ENCODE data around the gene CHAC2. TPM values are rescaled to one million over a fixed set of nuclear protein-coding genes. Genes with fewer than 3 reads are reported as not detected.
"Not testable (repeated sequence)": the region's sequence is repeated elsewhere in the genome, so short reads cannot be mapped to it uniquely, and the experiment has no call there.

Gene CHAC2
- total RNA-seq, 1 donor from 2014 or later = 3.8 TPM

DNA sequence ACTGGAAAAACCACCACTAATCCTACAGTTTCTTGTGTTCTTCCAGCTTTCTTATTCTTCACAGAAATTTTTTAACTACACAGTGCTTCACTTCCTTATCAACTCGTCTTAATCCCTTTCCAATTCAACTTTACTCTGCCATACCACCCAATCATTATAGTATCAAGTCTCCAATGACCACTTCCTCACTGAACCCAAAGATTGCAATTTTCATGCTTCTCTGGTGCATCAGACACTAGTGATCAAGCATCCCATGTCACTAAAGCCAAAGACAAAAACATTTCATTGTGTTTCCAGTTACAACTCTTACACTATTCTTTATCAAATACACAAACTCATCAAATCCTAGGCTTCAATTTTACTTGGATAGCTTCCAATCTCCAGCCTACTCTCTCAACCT lies 9.5 kb downstream of the CHAC2 start:
- no peak for DNase-seq (ENCODE audit: extremely low read depth, low read depth, low spot score)

DNA sequence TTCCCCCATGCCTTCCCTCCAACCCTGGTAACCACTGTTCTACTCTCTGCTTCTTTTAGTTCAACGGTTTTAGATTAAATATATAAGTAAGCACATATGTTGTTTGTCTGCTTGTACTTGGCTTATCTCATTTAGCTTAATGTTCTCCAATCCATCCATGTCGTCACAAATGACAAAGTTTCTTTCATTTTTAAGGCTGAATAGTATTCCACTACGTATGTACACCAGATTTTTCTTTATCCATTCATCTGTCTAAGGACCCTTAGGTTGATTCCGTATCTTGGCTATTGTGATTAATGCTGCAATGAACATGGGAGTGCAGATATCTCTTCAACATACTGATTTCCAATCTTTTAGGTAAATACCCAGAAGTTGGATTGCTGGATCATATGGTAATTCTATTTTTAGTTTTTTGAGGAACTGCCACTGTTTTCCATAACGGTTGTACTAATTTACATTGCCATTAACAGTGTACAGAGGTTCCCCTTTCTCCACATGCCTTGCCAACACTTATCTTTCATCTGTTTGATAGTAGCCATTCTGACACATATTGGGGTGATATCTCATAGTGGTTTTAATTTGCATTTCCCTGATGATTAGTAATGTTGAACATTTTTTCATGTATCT lies 11.0 kb downstream of the CHAC2 start:
- no peak for DNase-seq (ENCODE audit: extremely low read depth, low read depth, low spot score)

DNA sequence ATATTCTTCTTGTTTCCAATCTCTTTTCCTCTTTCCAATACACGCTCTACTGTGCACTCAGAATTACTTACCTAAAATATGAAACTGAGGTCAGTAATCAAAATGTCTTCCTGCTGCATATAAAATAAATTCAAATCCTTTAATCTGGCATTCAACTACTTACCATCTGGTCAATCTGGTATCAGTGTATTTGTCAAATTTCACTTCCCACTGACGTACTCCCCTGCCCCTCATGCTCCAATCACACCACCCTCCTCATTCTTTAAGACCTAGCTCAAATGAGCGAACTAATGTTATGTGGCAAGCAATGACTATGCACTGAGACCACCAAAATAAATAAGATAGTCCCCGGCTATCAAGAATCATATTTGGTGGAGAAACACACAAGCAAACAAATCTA lies 12.5 kb downstream of the CHAC2 start:
- no peak for DNase-seq (ENCODE audit: extremely low read depth, low read depth, low spot score)

DNA sequence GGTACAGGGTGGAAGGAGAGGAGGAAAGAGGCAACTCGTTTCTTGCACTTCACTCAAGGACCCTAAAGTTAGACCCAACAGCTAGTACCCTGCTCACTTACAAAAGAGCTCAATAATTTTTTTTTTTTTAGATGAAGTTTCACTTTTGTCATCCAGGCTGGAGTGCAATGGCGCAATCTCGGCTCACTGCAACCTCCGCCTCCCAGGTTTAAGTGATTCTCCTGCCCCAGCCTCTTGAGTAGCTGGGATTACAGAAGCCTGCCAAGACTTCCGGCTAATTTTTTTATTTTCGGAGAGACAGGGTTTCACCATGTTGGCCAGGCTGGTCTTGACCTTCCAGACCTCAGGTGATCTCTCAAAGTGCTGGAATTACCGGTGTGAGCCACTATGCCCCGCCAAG lies 15.1 kb downstream of the CHAC2 start:
- DNase-seq (ENCODE audit: extremely low read depth, low read depth, low spot score) = no peak

DNA sequence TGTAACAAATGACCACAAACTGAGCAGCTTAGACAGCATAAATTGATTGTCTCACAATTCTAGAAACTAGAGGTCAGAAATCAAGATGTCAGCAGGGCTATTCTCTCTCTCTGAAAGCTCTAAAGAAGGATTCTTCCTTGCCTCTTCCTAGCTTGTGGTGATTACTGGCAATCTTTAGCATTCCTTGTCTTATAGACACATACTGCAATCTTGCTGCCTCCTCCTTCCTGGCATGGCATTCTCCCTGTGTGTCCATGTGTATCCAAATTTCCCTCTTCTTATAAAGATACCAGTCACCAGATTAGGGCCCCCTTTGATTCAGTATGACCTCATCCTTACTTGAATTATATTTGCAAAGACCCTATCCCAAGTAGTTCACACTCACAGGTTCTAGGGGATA lies 16.8 kb downstream of the CHAC2 start:
- DNase-seq (ENCODE audit: extremely low read depth, low read depth, low spot score) = no peak

DNA sequence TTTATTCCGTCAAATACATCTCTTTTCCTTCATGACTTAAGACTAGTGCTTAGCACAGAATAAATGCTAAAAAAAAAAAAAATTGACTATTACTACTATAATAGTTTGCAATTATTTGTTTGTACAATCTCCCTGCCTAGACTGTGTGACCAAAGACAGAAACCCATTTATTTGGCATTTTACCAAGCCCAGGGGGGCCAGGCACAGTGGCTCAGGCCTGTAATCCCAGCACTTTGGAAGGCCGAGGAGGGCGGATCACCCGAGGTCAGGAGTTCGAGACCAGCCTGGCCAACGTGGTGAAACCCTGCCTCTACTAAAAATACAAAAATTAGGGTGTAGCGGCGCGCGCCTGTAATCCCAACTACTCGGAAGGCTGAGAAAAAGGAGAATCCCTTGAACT lies 17.8 kb downstream of the CHAC2 start:
- DNase-seq (ENCODE audit: extremely low read depth, low read depth, low spot score) = no peak

DNA sequence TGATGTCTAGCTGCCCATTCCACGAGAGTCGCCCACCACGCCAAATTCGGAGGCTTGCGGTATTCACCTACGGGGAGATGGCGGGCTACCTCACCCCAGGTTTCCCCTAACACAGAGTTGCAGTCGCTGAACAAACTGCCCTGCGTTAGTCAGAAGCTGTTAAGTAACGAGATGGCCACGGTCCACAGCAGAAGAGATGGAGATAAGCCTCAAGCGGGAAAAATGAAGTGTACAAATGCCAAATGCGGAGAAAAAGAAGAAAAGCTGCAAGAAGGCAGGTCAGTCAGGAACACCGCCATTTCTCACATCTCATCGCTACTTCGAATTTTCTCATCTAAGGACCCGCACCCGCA lies 18.7 kb downstream of the CHAC2 start:
- DNase-seq (ENCODE audit: extremely low read depth, low read depth, low spot score) = no peak

DNA sequence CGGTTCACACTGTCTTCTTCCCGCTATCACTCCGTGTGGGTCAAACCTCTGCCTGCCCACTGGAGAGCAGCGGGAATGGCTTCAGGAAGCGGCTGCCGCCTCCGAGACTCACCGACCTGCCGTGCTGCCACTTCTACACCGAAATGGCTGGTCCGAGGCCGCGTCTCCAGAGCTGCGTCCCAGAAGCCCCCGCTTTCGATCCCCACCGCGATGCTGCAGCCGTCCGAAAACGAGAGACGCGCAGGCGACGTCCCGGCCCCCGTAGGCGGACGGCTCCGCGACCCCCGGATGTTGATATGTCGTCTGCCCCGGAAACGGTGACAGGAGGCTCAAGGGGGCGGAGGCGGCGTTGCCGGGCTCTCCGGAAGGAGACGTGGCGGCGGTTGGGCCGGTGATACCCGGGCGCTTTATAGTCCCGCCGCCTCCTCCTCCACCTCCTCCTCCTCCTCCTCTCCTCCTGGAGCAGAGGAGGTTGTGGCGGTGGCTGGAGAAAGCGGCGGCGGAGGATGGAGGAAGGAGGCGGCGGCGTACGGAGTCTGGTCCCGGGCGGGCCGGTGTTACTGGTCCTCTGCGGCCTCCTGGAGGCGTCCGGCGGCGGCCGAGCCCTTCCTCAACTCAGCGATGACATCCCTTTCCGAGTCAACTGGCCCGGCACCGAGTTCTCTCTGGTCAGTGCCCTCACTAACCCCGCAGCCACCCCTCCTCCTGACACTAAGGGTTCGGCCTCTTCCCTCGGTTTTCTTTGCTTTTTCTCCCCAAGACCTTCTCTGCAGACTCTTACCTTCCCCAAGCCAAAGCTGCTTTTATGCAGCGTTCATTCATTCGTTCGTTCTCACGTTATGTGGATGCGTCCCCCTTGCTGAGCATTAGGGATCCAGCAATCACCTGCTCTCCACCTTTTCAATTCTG lies 19.4 kb downstream of the CHAC2 start, which contains the start of the genes ASB3 and ERLEC1:
Gene ASB3 (minus strand): TSS at position 249 of the 909 bp plus-strand sequence. CDS start 21,381 bp downstream, outside the sequence.
Gene ERLEC1 (plus strand): TSS at position 340 of the 909 bp plus-strand sequence. CDS start 167 bp downstream, at position 507.
- no peak for DNase-seq (ENCODE audit: extremely low read depth, low read depth, low spot score)

DNA sequence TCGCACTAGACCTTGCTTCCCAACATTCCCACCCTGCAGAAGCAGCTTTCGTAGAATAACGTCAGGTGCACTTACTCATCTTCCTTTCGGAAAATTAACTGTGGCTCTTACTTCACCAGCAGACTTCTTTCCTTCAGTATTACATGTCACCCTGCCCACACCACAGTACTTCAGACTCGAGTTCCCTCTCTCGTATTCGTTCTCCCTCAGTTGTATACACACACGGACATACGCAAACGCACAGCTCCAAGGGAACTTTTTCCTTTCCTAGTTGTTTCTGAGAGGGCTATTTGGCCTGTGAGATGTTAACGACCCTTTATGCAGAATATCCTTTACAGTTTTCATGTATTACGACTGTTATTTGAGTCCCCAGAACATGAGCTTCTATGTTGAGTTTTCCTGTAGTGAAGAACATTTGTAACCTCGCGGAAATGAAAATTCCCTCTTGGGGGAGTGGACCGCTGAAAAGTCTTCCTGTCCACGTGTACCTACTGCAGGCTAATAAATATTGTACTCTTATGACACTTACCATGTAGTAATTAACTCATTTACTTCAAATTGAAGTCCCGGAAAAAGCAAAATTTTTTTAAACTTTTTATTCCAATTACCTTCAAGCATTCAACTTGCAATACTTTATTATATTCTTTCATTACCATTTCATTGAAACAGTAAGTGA lies 20.1 kb downstream of the CHAC2 start:
- no peak for DNase-seq (ENCODE audit: extremely low read depth, low read depth, low spot score)

DNA sequence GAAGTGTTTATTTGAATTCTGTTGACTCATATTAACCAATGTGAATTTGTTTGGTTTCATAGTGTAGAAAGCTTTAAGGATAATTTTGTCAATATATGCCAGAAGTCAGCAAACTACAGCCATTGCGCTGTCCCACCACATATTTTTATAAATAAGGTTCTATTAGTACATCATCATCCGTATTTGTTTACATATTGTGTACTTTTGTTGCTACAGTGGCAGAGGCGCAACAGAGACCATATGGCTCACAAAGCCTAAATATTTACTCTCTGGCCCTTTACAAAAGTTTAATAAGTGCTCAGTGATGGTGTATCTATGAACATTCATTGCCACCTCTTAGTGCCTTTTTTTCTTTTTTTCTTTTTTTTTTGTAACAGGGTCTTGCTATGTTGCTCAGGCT lies 25.7 kb downstream of the CHAC2 start:
- no peak for DNase-seq (ENCODE audit: extremely low read depth, low read depth, low spot score)

DNA sequence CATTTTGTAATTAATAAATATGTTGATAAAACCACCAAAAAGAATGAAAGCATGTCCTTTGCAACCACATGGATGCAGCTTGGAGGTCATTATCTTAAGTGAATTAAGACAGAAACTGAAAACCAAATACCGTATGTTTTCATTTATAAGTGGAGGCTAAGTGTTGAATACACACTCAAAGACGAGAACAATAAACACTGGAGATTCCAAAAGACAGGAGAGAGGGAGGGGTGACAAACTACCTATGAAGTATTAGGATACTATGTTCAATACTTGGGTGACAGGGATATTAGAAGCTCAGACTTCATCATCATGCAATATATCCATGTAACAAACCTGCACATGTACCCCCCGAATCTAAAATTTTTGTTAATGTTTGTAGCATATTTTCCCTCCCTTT lies 26.2 kb downstream of the CHAC2 start:
- no peak for DNase-seq (ENCODE audit: extremely low read depth, low read depth, low spot score)

DNA sequence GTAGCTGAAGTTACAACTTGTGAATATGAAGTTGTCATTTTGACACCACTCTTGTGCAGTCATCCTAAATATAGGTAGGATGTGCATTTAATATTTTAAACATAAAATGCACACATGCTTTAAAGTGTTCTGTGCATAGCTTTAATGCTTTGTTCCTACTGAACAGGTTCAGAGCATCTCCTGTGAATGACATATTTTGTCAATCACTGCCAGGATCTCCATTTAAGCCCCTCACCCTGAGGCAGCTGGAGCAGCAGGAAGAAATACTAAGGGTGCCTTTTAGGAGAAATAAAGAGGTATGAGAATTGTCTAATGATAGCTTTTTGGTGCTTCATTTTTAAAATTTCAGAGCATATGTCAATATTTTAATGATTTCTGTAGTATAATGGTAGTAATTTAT lies 33.9 kb downstream of the CHAC2 start:
- no peak for DNase-seq (ENCODE audit: extremely low read depth, low read depth, low spot score)

DNA sequence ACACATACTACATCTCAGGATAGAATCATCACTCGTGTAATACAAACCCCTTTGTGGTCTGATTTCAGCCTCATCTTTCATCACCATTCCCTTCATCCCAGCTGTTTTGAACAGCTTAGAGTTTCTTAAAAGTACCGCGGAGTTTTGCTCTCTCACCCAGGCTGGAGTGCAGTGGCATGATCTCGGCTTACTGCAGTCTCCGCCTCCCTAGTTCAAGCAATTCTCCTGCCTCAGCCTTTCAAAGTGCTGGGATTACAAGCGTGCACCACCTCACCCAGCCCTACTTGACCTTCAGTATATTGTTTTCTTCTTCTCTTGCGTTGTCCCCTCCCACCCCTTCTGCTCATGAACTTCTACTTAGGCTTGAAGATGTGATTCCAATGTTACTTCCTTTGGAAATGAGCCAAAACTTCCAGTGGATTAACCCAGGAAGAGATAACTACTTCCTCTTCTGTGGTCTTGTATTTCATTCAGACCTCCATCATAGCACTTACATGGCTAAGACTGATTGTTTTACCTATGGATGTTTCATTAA lies 35.1 kb downstream of the CHAC2 start:
- no peak for DNase-seq (ENCODE audit: extremely low read depth, low read depth, low spot score)

DNA sequence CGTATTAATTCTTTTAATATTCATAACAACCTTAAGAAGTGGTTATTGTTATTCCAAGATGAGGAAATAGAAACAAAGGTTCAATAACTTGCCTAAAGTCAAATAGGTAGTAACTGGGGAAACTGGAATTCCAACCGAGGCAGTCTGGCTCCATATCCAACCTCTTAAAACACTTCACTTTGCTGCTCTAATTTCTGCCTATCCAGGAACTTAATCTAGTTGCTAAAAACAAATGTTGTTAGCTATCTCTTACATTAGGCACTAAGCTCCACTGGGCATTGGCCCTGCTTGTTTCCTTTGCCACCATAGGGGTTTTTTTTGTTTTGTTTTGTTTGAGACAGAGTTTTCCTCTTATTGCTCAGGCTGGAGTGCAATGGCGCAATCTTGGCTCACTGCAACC lies 44.0 kb downstream of the CHAC2 start:
- no peak for DNase-seq (ENCODE audit: extremely low read depth, low read depth, low spot score)

DNA sequence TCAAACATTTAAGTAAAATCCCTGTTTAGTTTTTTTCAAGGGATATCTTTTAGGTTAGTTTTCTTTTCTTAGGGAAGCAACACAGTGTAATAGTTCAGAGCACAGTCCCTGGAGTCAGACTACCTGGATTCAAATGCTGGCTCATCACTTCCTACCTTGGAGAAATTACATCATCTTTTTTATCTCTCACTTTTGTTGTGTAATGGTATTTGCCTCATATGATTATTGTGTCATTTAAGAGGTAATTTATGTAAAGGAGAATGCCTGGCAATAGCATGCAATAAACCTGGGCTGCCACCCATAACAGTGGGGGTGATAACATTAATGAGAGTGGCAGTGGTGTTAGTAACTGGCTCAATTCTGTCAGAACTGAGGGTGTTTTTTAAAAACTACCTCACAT lies 45.5 kb downstream of the CHAC2 start:
- no peak for DNase-seq (ENCODE audit: extremely low read depth, low read depth, low spot score)

DNA sequence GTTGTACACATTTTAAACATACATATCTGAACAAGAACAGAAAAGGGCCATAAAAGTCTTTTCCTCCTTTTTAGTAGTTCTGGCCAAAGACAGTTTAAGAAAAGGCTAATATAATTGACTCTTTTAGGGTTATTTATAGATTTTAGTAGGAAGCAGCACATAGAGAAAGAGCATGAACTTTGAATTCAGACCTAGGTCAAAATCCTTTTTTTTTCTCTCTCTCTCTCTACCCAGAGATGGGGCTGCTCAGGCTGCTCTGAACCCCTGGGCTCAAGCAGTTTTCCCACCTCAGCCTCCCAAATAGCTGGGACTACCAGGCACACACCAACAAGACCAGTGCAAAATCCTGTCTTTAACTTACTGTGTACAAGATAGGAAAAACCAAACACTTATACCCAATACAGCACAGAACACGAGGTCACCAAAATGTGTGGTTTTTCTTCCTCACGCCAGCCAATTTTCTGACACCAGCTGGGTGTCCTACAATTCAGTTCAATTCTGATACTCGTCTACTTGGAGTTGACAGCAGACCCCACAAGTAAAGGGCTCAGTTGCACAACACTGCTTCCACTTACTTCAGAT lies 51.3 kb downstream of the CHAC2 start:
- DNase-seq (ENCODE audit: extremely low read depth, low read depth, low spot score) = no peak

DNA sequence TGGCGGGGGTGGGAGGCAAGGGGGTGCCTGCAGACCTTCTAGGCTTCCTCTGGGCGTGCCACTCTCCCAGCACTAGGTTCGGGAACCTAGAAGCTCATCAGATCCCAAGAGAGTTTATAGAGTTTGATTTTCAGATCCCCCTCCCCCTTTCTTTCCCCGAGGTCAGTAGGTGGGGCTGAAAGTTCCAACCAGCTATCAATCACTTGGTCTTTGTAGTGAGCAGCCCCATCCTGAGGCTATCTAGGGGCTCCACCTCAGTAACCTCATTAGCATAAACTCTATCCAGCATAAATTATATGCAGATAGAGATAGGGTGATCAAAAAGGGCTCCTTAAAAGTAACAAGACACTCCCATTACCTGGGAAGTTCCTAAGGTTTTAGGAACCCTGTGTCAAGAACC lies 52.0 kb downstream of the CHAC2 start:
- no peak for DNase-seq (ENCODE audit: extremely low read depth, low read depth, low spot score)

DNA sequence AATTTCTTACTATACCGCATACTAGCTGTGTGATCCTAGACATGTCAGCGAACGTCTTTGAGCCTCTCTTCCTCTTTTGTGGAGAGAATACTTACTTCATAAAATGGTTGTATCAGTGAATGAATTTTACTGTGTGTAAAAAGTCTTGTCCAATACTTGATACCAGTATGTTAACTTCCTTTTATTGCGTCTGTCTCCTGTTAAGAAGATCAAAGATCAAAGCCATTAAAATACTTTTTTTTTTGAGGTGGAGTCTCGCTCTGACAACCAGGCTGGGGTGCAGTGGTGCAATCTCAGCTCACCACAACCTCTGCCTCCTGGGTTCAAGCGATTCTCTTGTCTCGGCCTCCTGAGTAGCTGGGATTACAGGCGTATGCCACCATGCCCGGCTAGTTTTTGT lies 52.4 kb downstream of the CHAC2 start:
- no peak for DNase-seq (ENCODE audit: extremely low read depth, low read depth, low spot score)

DNA sequence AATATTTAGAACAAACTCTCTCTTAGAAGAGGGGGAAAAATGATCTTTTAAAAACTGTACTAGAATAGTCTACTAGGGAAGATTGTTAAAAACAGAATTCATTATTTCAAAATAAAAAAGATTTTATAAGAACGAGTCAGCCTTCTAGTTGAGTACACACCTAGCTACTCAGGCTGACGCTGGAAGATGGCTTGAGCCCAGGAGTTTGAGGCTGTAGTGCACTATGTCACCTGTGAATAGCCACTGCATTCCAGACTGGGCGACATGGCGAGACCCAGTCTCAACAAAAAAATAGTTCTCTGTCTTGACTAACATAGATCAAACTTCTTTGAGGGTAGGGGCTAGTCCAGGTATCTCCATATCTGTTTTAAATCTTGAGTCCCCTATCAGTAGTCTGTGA lies 53.1 kb downstream of the CHAC2 start:
- DNase-seq (ENCODE audit: extremely low read depth, low read depth, low spot score) = no peak

DNA sequence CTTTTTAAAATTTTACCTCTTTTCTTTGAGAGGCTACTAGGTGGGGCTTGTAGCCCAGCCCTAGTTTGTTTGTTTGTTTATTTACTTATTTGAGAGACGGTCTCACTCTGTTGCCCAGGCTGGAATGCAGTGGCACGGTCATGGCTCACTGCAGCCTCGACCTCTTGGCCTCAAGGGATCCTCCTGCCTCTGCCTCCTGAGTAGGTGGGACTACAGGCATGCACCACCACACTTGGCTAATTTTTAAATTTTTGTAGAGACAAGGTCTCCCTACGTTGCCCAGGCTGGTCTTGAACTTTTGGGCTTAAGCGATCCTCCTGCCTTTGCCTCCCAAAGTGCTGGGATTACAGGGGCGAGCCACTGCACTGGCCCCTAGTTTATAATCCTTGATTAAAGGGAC lies 54.2 kb downstream of the CHAC2 start:
- no peak for DNase-seq (ENCODE audit: extremely low read depth, low read depth, low spot score)

DNA sequence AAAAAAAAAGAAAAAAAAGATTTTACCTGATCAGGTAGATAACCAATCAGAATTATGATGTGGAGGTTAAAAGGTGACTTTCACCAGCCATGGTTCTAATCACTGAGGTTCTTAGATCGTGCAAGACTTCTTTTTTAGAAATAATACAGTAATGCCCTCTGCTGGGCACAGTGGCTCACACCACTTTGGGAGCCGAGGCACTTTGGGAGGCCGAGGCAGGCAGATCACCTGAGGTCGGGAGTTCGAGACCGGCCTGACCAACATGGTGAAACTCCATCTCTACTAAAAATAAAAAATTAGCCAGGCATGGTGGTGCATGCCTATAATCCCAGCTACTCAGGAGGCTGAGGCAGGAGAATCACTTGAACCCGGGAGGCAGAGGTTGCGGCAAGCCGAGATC lies 56.0 kb downstream of the CHAC2 start:
- DNase-seq (ENCODE audit: extremely low read depth, low read depth, low spot score) = not testable (repeated sequence)
